Mesenchymal stem cell (in vitro differentiated cells and primary cell): ENCODE data around the gene CYP2W1.

Experiments
- DNase-seq: peaks from one replicate; pipeline ENCODE4 v3.0.0-alpha.2; 2013
- H2AFZ ChIP-seq: one replicate; pipeline ENCODE4 v1.6.1; 2013; ENCODE audit warnings: low read depth, mild to moderate bottlenecking, control low read depth, inconsistent platforms, low read length, moderate library complexity
- H2AK5ac ChIP-seq: 2 replicates; pipeline ENCODE4 v1.6.1; 2013; ENCODE audit warnings: low read length, moderate library complexity, mild to moderate bottlenecking, inconsistent platforms; ENCODE audit not compliant: severe bottlenecking
- H2BK120ac ChIP-seq: one replicate; pipeline ENCODE4 v1.6.1; 2013; ENCODE audit warnings: low read depth, mild to moderate bottlenecking, inconsistent platforms, low read length, moderate library complexity
- H2BK12ac ChIP-seq, 2 experiments: one replicate each; pipeline ENCODE4 v1.6.1; 2013; ENCODE audit warnings: inconsistent platforms in 2 of 2, low read length in 2 of 2, mild to moderate bottlenecking in 2 of 2, moderate library complexity in 2 of 2, control low read depth in 1 of 2
- H2BK15ac ChIP-seq: one replicate; pipeline ENCODE4 v1.6.1; 2013; ENCODE audit warnings: mild to moderate bottlenecking, low read depth, inconsistent platforms; ENCODE audit not compliant: poor library complexity, severe bottlenecking
- H2BK5ac ChIP-seq: 2 replicates; pipeline ENCODE4 v1.6.1; 2013; ENCODE audit warnings: low read depth, mild to moderate bottlenecking, low read length, control low read depth, inconsistent platforms; ENCODE audit not compliant: poor library complexity, severe bottlenecking
- H3K14ac ChIP-seq, 2 experiments: one replicate each; pipeline ENCODE4 v1.6.1; 2013; ENCODE audit warnings: inconsistent platforms in 2 of 2, low read length in 2 of 2, control low read depth in 1 of 2, mild to moderate bottlenecking in 1 of 2, moderate library complexity in 1 of 2
- H3K18ac ChIP-seq, 2 experiments: one replicate each; pipeline ENCODE4 v1.6.1; 2013; ENCODE audit warnings: inconsistent platforms in 2 of 2, low read length in 2 of 2, control low read depth in 1 of 2, low read depth in 1 of 2, mild to moderate bottlenecking in 1 of 2
- H3K23ac ChIP-seq, 2 experiments: one replicate each; pipeline ENCODE4 v1.6.1; 2013; ENCODE audit warnings: inconsistent platforms in 2 of 2, low read length in 2 of 2, mild to moderate bottlenecking in 2 of 2, moderate library complexity in 2 of 2, control low read depth in 1 of 2
- H3K27ac ChIP-seq: 2 replicates; pipeline ENCODE4 v1.5.1; 2013; ENCODE audit warnings: mild to moderate bottlenecking, moderate library complexity, low read length, control low read depth, inconsistent platforms; ENCODE audit not compliant: poor library complexity, severe bottlenecking
- H3K27me3 ChIP-seq, 2 experiments: 2 replicates each; pipeline versions ENCODE4 v1.6.1 to v1.7.0; 2013; ENCODE audit warnings: low read length in 2 of 2, mild to moderate bottlenecking in 2 of 2, moderate library complexity in 2 of 2, control low read depth in 1 of 2, inconsistent platforms in 1 of 2; ENCODE audit not compliant: control insufficient read depth in 1 of 2, insufficient read depth in 1 of 2
- H3K36me3 ChIP-seq, 2 experiments: 2 replicates each; pipeline versions ENCODE4 v1.6.1 to v1.7.0; 2013; ENCODE audit warnings: low read length in 2 of 2, control low read depth in 1 of 2, inconsistent platforms in 1 of 2, low read depth in 1 of 2, mild to moderate bottlenecking in 1 of 2; ENCODE audit not compliant: insufficient read depth in 2 of 2, control insufficient read depth in 1 of 2
- H3K4ac ChIP-seq, 2 experiments: one replicate each; pipeline ENCODE4 v1.6.1; 2013; ENCODE audit warnings: inconsistent platforms in 2 of 2, low read length in 2 of 2, mild to moderate bottlenecking in 2 of 2, moderate library complexity in 2 of 2, control low read depth in 1 of 2, low read depth in 1 of 2
- H3K4me1 ChIP-seq: 2 replicates; pipeline ENCODE4 v1.6.1; 2013; ENCODE audit warnings: low read depth, low read length, control low read depth; ENCODE audit not compliant: control insufficient read depth, insufficient read depth
- H3K4me2 ChIP-seq: 2 replicates; pipeline ENCODE4 v1.6.1; 2013; ENCODE audit warnings: low read length, mild to moderate bottlenecking, inconsistent platforms; ENCODE audit not compliant: poor library complexity, severe bottlenecking
- H3K4me3 ChIP-seq, 2 experiments: 2 replicates each; pipeline versions ENCODE4 v1.5.1 to v1.7.0; 2013; ENCODE audit warnings: low read length in 2 of 2, mild to moderate bottlenecking in 2 of 2, control low read depth in 1 of 2, low read depth in 1 of 2; ENCODE audit not compliant: insufficient read depth in 1 of 2
- H3K79me1 ChIP-seq: replicated peaks from 2 replicates; pipeline ENCODE4 v1.6.1; 2013; ENCODE audit warnings: mild to moderate bottlenecking, control low read depth, low read length, inconsistent platforms; ENCODE audit not compliant: poor library complexity, severe bottlenecking
- H3K9ac ChIP-seq: 2 replicates; pipeline ENCODE4 v1.7.0; 2013; ENCODE audit warnings: mild to moderate bottlenecking, low read length, moderate library complexity
- H3K9me3 ChIP-seq: 2 replicates; pipeline ENCODE4 v1.7.0; 2013; ENCODE audit warnings: mild to moderate bottlenecking, low read length; ENCODE audit not compliant: control insufficient read depth
- H4K8ac ChIP-seq: one replicate; pipeline ENCODE4 v1.6.1; 2013; ENCODE audit warnings: inconsistent platforms, mild to moderate bottlenecking, low read length, moderate library complexity
- H4K91ac ChIP-seq: one replicate; pipeline ENCODE4 v1.6.1; 2013; ENCODE audit warnings: mild to moderate bottlenecking, low read length, inconsistent platforms
- WGBS: methylation state at CpG from one replicate; pipeline ENCODE4 v1.1.7; 2013; ENCODE audit warnings: mixed read lengths; 5-methylcytosine and 5-hydroxymethylcytosine counted together

CYP2W1 gene

DNA sequence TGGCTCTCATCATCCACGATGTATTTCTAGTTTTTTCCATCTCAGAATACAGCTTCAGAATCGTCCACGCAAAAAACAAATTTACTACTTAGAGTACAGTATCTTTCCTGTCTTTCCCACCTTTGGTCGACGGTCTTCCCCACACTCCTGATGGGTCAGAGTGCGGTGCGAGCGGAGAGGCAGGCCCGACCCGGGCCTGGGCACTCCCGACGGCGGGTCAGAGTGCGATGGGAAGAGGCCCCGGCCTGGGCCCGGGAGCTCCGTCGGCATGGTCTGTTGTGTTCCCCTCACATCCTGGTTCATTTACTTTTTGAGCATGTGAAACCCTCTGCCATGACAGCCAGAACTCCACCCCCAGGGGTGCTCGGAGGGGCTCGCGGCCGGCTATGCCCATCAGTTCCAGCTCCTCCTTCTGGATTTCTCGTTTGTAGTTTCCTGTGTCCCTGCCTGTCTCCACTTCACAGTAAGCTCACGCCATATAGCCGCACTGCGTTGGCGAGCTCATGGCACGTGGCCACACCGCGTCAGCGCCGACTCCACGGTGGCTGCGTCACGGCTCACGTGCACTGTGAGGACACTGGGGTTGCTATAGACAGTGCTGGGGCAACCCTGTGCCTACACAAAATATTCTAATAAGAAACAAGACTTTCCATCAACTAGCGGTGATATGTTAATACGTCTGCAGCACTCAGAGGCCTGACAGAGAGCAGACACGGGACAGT, 15.5 kb upstream of the CYP2W1 start:
- Histone ChIP-seq H4K8ac (no peak overlapping the region), H3K9ac (no peak overlapping the region), H2AK5ac (no peak overlapping the region), H3K79me1 (peaks cover 33% of the 10 kb centered on the region), H3K9me3 (no peaks in the 10 kb centered on the region), H3K36me3 (peaks cover 51 to 55% of the 10 kb centered on the region in 2 experiments), H2BK120ac (no peak overlapping the region), H3K4ac (no peak overlapping the region), H3K4me1 (peaks cover 24% of the 10 kb centered on the region), H3K14ac (no peak overlapping the region), H3K4me2 (no peak overlapping the region), H3K23ac (no peak overlapping the region), H4K91ac (peak overlapping the region; percentile 49), H3K27me3 (peaks cover 8 to 14% of the 10 kb centered on the region in 2 experiments), H3K27ac (no peak overlapping the region), H2AFZ (no peak overlapping the region), H3K18ac (no peak overlapping the region), H3K4me3 (no peak overlapping the region), H2BK15ac (no peak overlapping the region), H2BK5ac (no peak overlapping the region), H2BK12ac (no peak overlapping the region)
- no peak for DNase-seq
- 95% methylated on average over 39 of the region's 39 CpGs for WGBS

DNA sequence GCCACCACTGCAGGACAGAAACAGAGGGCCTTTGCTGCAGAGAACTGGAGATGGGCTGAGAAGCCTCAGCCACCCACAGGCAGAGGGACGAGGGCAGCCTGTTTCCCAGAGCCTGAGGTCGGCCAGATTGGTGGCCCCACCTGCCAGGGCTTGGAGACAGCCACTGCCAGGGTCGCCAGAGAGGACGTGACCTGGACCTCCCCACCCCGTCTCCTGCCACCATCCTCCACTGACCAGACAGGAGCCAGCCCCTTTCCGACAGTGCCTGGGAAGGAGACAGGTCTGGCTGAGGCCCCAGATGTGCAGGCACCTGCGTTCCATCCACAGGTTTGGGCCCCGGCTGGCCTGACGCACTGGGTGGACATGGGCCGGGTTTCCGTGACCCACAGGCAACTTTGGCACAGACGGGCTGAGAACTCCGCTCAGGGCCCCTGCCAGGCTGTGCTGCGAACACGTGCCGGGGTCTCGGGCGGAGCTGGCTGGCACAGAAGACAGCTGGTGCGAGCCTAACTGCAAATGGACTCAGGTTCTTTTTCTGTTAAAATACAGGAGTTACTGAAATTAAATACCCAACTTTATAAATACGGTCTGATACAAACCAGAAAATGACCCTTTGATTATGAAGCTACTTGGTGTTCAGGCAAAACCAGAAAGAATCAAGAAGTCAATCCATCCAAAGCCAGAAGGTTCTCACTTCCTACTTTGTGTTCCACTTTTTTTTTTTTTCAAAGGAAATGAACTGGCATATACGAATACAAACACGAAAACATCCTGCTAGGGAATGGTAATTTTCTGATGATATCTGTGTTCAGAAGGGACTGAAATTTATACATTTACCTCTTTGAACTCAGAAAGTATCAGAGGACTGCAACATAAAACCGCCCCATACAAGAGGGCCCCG, 14.5 kb upstream of the CYP2W1 start:
- WGBS: 98% methylated on average over 22 of the region's 24 CpGs

DNA sequence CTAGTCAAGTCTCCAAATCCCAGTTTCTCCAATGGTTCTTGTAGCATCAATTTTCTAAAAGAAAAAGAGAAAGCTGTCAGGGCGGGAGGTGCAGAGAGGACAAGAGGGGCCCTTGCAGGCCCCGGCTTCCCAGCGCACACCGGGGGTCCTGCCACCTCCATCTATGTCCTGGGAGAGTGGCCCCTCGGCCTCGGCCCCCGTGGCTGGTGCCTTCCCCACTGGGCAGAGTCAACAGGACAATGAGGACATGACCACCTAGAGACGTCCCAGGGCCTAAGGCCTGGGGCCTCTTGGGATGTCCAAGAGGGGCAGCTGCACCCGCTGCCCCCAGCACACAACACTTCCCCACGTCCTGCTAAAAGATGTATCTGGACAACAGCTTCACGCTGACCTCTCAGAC, 13.6 kb upstream of the CYP2W1 start:
- WGBS: 96% methylated on average over 11 of the region's 11 CpGs

More for the DNA sequence above, 14.5 kb upstream of the CYP2W1 start:
- H2AFZ ChIP-seq: no peak overlapping the region
- H4K8ac ChIP-seq: no peak overlapping the region
- H3K4me1 ChIP-seq: peaks cover 24% of the 10 kb centered on the region
- H3K4me2 ChIP-seq: no peak overlapping the region
- no peak overlapping the region for H3K14ac ChIP-seq
- DNase-seq: no peak
- no peak overlapping the region for H3K23ac ChIP-seq
- H2AK5ac ChIP-seq: no peak overlapping the region
- H2BK120ac ChIP-seq: no peak overlapping the region
- H3K27me3 ChIP-seq: peaks cover 1 to 5% of the 10 kb centered on the region in 2 experiments
- no peak overlapping the region for H2BK15ac ChIP-seq
- H3K4ac ChIP-seq: no peak overlapping the region
- H2BK5ac ChIP-seq: no peak overlapping the region
- no peak overlapping the region for H3K27ac ChIP-seq
- no peak overlapping the region for H3K18ac ChIP-seq
- H3K9ac ChIP-seq: no peak overlapping the region
- H2BK12ac ChIP-seq: no peak overlapping the region
- no peaks in the 10 kb centered on the region for H3K9me3 ChIP-seq
- no peak overlapping the region for H4K91ac ChIP-seq
- H3K79me1 ChIP-seq: peaks cover 36% of the 10 kb centered on the region
- H3K4me3 ChIP-seq: no peak overlapping the region
- H3K36me3 ChIP-seq: peaks cover 58 to 60% of the 10 kb centered on the region in 2 experiments

DNA sequence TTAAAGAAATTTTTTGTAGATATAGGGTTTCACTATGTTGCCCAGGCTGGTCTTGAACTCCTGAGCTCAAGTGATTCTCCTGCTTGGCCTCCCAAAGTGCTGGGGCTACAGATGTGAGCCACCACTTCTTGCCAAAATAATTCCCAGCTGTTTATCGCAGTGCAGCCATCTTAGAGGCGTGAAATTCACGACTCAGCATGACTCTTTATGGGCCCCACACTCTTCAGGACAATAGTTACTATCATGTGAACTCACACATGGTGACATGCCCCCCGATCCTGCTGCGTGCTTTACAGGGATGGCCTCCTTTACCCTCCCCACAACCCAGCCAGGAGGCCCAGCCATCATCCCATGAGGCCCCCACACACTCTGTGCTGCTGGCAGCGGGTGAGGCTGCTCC, 12.2 kb upstream of the CYP2W1 start:
- Histone ChIP-seq H3K27ac (no peak overlapping the region), H3K18ac (no peak overlapping the region), H2BK15ac (no peak overlapping the region), H4K91ac (no peak overlapping the region), H3K9me3 (no peaks in the 10 kb centered on the region), H2AFZ (no peak overlapping the region), H2BK120ac (no peak overlapping the region), H3K14ac (no peak overlapping the region), H3K9ac (no peak overlapping the region), H2BK12ac (no peak overlapping the region), H3K23ac (no peak overlapping the region), H3K4me3 (no peak overlapping the region), H4K8ac (no peak overlapping the region), H3K4ac (no peak overlapping the region), H3K27me3 (no peaks in the 10 kb centered on the region), H3K79me1 (peaks cover 34% of the 10 kb centered on the region), H3K36me3 (peaks cover 59 to 60% of the 10 kb centered on the region in 2 experiments), H3K4me2 (no peak overlapping the region), H2AK5ac (no peak overlapping the region), H3K4me1 (peaks cover 17% of the 10 kb centered on the region), H2BK5ac (no peak overlapping the region)
- DNase-seq: no peak
- 92% methylated on average over 6 of the region's 6 CpGs for WGBS

More for the DNA sequence above, 13.6 kb upstream of the CYP2W1 start:
- Histone ChIP-seq H2AFZ (no peak overlapping the region), H3K18ac (no peak overlapping the region), H4K8ac (no peak overlapping the region), H4K91ac (no peak overlapping the region), H3K27ac (no peak overlapping the region), H2AK5ac (no peak overlapping the region), H3K23ac (no peak overlapping the region), H3K4ac (no peak overlapping the region), H3K9ac (no peak overlapping the region), H2BK5ac (no peak overlapping the region), H3K4me2 (no peak overlapping the region), H3K36me3 (peaks cover 59 to 60% of the 10 kb centered on the region in 2 experiments), H3K9me3 (no peaks in the 10 kb centered on the region), H2BK15ac (no peak overlapping the region), H3K27me3 (no peaks in the 10 kb centered on the region), H3K79me1 (peaks cover 36% of the 10 kb centered on the region), H3K4me1 (peaks cover 22% of the 10 kb centered on the region), H3K4me3 (no peak overlapping the region), H3K14ac (no peak overlapping the region), H2BK12ac (no peak overlapping the region), H2BK120ac (no peak overlapping the region)
- no peak for DNase-seq
